Measurements from ENCODE around the gene NACAD. TPM values are rescaled to one million over a fixed set of nuclear protein-coding genes. Genes with fewer than 3 reads are reported as not detected.

NACAD gene
- total RNA-seq, 1 experiment from 2014 or later = 5.5 TPM

DNA sequence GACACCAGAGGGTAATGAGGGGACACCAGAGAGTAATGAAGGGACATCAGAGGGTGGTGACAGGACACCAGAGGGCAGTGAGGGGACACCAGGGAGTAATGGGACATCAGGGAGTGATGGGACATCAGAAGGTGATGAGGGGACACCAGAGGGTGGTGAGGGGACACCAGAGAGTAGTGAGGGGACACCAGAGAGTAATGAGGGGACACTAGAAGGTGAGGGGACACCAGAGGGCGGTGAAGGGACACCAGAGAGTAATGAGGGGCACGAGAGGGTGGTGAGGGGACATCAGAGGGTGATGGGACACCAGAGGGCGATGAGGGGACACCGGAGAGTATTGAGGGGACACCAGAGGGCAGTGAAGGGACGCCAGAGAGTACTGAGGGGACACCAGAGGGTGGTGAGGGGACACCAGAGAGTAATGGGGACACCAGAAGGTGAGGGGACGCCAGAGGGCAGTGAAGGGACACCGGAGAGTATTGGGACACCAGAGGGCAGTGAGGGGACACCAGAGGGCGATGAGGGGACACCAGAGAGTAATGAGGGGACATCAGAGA, 10.6 kb downstream of the NACAD start (continued):
- TF ChIP-seq, protein P1, sequence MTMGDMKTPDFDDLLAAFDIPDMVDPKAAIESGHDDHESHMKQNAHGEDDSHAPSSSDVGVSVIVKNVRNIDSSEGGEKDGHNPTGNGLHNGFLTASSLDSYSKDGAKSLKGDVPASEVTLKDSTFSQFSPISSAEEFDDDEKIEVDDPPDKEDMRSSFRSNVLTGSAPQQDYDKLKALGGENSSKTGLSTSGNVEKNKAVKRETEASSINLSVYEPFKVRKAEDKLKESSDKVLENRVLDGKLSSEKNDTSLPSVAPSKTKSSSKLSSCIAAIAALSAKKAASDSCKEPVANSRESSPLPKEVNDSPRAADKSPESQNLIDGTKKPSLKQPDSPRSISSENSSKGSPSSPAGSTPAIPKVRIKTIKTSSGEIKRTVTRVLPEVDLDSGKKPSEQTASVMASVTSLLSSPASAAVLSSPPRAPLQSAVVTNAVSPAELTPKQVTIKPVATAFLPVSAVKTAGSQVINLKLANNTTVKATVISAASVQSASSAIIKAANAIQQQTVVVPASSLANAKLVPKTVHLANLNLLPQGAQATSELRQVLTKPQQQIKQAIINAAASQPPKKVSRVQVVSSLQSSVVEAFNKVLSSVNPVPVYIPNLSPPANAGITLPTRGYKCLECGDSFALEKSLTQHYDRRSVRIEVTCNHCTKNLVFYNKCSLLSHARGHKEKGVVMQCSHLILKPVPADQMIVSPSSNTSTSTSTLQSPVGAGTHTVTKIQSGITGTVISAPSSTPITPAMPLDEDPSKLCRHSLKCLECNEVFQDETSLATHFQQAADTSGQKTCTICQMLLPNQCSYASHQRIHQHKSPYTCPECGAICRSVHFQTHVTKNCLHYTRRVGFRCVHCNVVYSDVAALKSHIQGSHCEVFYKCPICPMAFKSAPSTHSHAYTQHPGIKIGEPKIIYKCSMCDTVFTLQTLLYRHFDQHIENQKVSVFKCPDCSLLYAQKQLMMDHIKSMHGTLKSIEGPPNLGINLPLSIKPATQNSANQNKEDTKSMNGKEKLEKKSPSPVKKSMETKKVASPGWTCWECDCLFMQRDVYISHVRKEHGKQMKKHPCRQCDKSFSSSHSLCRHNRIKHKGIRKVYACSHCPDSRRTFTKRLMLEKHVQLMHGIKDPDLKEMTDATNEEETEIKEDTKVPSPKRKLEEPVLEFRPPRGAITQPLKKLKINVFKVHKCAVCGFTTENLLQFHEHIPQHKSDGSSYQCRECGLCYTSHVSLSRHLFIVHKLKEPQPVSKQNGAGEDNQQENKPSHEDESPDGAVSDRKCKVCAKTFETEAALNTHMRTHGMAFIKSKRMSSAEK (CRISPR knock-in tag; IDR thresholded peaks at IDR 0.05; ENCODE audit: borderline replicate concordance) = no peak
- TF ChIP-seq, protein P2, sequence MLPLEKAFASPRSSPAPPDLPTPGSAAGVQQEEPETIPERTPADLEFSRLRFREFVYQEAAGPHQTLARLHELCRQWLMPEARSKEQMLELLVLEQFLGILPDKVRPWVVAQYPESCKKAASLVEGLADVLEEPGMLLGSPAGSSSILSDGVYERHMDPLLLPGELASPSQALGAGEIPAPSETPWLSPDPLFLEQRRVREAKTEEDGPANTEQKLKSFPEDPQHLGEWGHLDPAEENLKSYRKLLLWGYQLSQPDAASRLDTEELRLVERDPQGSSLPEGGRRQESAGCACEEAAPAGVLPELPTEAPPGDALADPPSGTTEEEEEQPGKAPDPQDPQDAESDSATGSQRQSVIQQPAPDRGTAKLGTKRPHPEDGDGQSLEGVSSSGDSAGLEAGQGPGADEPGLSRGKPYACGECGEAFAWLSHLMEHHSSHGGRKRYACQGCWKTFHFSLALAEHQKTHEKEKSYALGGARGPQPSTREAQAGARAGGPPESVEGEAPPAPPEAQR (CRISPR knock-in tag; IDR thresholded peaks at IDR 0.05) = no peak
- TF ChIP-seq TEAD1 (CRISPR knock-in tag; IDR thresholded peaks at IDR 0.05) (no peak), SOX15 (CRISPR knock-in tag; IDR thresholded peaks at IDR 0.05) (no peak), ZNF671 (CRISPR knock-in tag; IDR thresholded peaks at IDR 0.05) (no peak), SMAD4 (CRISPR knock-in tag; IDR thresholded peaks at IDR 0.05) (no peak), ESRRA (CRISPR knock-in tag; IDR thresholded peaks at IDR 0.05; ENCODE audit: borderline replicate concordance) (no peak)

DNA sequence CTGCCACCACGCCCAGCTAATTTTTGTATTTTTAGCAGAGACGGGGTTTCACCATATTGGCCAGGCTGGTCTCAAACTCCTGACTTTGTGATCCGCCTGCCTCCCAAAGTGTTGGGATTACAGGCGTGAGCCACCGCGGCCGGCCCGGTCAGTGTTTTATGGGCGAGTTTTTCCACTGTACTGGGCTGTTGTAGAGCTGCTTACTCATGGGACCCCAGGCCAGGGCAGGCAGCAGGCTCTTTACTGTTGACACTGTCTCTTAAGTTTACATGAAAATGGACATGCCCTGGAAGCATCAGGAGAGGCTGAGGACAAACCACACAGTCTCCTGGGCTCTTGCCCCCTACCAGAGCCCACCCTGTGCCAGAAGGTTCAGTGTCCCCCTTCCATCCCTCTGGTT, 11.2 kb downstream of the NACAD start:
- ChIA-PET POLR2A (no interaction called here), CTCF (no interaction called here)
- H3K4me1 Mint-ChIP-seq = no peaks in the 10 kb centered on the region
- ATAC-seq (no peak), DNase-seq (ENCODE audit: low spot score) (no peak)
- no peaks in the 10 kb centered on the region for H3K27me3 Mint-ChIP-seq (ENCODE audit: low read depth)
- H3K27ac Mint-ChIP-seq = no peak overlapping the region
- no peak overlapping the region for H3K4me3 Mint-ChIP-seq
- peaks cover 12% of the 10 kb centered on the region for H3K36me3 Mint-ChIP-seq
- TF ChIP-seq, protein P3, sequence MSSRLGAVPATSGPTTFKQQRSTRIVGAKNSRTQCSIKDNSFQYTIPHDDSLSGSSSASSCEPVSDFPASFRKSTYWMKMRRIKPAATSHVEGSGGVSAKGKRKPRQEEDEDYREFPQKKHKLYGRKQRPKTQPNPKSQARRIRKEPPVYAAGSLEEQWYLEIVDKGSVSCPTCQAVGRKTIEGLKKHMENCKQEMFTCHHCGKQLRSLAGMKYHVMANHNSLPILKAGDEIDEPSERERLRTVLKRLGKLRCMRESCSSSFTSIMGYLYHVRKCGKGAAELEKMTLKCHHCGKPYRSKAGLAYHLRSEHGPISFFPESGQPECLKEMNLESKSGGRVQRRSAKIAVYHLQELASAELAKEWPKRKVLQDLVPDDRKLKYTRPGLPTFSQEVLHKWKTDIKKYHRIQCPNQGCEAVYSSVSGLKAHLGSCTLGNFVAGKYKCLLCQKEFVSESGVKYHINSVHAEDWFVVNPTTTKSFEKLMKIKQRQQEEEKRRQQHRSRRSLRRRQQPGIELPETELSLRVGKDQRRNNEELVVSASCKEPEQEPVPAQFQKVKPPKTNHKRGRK (CRISPR knock-in tag; IDR thresholded peaks at IDR 0.05; ENCODE audit: borderline replicate concordance) = no peak
- TF ChIP-seq PRRX2 (CRISPR knock-in tag; IDR thresholded peaks at IDR 0.05) = no peak
- TF ChIP-seq, protein P4, sequence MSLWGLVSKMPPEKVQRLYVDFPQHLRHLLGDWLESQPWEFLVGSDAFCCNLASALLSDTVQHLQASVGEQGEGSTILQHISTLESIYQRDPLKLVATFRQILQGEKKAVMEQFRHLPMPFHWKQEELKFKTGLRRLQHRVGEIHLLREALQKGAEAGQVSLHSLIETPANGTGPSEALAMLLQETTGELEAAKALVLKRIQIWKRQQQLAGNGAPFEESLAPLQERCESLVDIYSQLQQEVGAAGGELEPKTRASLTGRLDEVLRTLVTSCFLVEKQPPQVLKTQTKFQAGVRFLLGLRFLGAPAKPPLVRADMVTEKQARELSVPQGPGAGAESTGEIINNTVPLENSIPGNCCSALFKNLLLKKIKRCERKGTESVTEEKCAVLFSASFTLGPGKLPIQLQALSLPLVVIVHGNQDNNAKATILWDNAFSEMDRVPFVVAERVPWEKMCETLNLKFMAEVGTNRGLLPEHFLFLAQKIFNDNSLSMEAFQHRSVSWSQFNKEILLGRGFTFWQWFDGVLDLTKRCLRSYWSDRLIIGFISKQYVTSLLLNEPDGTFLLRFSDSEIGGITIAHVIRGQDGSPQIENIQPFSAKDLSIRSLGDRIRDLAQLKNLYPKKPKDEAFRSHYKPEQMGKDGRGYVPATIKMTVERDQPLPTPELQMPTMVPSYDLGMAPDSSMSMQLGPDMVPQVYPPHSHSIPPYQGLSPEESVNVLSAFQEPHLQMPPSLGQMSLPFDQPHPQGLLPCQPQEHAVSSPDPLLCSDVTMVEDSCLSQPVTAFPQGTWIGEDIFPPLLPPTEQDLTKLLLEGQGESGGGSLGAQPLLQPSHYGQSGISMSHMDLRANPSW (CRISPR knock-in tag; conservative IDR thresholded peaks at IDR 0.05; ENCODE audit: low read depth) = no peak
- TF ChIP-seq ZNF423 (CRISPR knock-in tag; IDR thresholded peaks at IDR 0.05) = no peak
- TF ChIP-seq, protein P5, sequence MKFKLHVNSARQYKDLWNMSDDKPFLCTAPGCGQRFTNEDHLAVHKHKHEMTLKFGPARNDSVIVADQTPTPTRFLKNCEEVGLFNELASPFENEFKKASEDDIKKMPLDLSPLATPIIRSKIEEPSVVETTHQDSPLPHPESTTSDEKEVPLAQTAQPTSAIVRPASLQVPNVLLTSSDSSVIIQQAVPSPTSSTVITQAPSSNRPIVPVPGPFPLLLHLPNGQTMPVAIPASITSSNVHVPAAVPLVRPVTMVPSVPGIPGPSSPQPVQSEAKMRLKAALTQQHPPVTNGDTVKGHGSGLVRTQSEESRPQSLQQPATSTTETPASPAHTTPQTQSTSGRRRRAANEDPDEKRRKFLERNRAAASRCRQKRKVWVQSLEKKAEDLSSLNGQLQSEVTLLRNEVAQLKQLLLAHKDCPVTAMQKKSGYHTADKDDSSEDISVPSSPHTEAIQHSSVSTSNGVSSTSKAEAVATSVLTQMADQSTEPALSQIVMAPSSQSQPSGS (CRISPR knock-in tag; IDR thresholded peaks at IDR 0.05; ENCODE audit: borderline replicate concordance, low read depth) = no peak
- TF ChIP-seq ATF1 (CRISPR knock-in tag; IDR thresholded peaks at IDR 0.05) = no peak
- TF ChIP-seq ZNF263 (CRISPR knock-in tag; IDR thresholded peaks at IDR 0.05; ENCODE audit: low read depth) = no peak
- TF ChIP-seq HMGA2 (CRISPR knock-in tag; IDR thresholded peaks at IDR 0.05) = no peak
- TF ChIP-seq, protein P1 (CRISPR knock-in tag; IDR thresholded peaks at IDR 0.05; ENCODE audit: borderline replicate concordance) = no peak
- no peak for TF ChIP-seq SMAD4 (CRISPR knock-in tag; IDR thresholded peaks at IDR 0.05)
- no peak for TF ChIP-seq TP53 (CRISPR knock-in tag; IDR thresholded peaks at IDR 0.05)
- TF ChIP-seq ZBTB21 (CRISPR knock-in tag; IDR thresholded peaks at IDR 0.05; ENCODE audit: borderline replicate concordance) = no peak
- 0 out of 2 replicates have a peak, but pooled peaks cover 5% of the 10 kb centered on the region for H3K9me3 Mint-ChIP-seq
